ENCODE results near the gene NUMB.

DNA sequence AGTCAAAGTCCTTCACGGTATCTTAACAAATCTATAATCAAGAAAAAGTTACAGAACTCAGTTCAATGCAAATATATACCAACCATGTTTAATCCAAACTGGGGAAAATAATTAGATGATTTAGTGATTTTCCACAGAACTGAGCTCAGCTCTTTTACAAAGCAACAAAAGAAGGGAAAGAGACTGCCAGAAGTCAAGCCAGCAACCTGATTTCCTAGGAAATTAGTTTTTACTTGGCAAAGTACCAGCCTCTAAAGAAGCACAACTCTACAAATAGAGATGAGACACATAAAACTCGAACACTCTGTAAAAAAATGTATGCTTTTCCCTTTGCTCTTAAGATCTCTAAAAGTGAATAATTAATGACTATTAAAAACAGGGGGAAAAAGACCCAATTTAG is 19.4 kb downstream of the NUMB start:
- no peak for TF ChIP-seq POLR2A (IDR thresholded peaks at IDR 0.05)
- TF ChIP-seq, protein P1, sequence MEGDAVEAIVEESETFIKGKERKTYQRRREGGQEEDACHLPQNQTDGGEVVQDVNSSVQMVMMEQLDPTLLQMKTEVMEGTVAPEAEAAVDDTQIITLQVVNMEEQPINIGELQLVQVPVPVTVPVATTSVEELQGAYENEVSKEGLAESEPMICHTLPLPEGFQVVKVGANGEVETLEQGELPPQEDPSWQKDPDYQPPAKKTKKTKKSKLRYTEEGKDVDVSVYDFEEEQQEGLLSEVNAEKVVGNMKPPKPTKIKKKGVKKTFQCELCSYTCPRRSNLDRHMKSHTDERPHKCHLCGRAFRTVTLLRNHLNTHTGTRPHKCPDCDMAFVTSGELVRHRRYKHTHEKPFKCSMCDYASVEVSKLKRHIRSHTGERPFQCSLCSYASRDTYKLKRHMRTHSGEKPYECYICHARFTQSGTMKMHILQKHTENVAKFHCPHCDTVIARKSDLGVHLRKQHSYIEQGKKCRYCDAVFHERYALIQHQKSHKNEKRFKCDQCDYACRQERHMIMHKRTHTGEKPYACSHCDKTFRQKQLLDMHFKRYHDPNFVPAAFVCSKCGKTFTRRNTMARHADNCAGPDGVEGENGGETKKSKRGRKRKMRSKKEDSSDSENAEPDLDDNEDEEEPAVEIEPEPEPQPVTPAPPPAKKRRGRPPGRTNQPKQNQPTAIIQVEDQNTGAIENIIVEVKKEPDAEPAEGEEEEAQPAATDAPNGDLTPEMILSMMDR (IDR thresholded peaks at IDR 0.05) = no peak

Measured in adrenal gland (tissue), 5 donors.